Skin of body (tissue), 2 donors: ENCODE results near the gene LUZP4. TPM values are rescaled to one million over a fixed set of nuclear protein-coding genes. Genes with fewer than 3 reads are reported as not detected.
"Not testable (repeated sequence)": the region's sequence is repeated elsewhere in the genome, so short reads cannot be mapped to it uniquely, and the experiment has no call there.

Source experiments
- DNase-seq: peaks from one replicate; lab custom pipeline; 2025; lab: John Stamatoyannopoulos, UW
- total RNA-seq: library from RNA; depleted of rRNA; stranded (reverse); fragments of >200 nt; gene quantifications from one replicate; pipeline ENCODE4 v1.2.3, GENCODE V29; 2014

The LUZP4 gene
- total RNA-seq, 1 donor from 2014 or later, result not detected

- peak; percentile 82 for DNase-seq
These were observed 48.1 kb downstream of the LUZP4 start for GRCh38 chrX:115337491-115338144.

DNA sequence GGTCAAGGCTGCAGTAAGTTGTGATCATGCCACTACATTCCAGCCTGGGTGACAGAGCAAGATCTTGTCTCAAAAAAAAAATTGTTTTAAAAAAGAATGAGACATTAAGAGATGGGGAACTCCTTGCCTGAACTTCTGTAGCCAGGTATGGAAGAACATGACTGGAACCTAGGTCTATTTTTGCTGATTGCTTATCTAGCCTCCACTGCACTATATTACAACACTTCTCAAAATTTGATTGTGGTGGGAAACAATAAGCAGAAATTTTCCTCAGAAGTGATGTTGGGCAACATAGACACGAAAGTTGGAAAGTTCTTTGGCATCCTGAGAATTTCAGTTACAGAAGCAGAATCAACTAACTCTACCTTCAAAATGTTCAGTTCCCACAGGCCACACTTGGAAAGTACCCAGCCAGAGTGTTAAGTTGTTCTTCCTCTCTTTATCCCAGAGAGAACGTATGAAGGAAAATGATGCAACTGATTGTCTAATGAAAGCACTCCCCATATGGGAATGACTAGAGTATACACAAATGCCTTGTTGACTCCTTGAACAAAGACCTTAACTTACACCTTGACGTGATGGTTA, 50.0 kb downstream of the LUZP4 start:
- no peak for DNase-seq

DNA sequence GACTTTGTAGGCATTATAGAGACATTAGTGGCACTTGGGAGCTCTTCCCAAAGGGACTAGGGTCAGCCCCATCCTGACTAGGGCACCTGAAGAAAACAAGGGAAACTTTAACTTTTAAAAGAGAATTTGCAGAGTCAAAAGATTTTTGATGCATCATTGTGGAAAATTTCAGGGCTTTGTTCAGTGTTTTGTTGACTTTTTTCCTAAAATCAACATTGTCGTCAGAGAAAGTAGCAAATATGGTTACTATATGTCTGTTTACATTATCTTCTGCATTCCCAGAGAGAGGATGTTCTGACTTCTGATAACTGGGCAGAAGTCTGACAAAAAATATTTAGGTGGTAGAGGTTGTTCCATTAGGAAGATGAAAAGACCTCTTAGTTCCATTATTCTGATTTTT, 51.9 kb downstream of the LUZP4 start:
- no peak for DNase-seq

DNA sequence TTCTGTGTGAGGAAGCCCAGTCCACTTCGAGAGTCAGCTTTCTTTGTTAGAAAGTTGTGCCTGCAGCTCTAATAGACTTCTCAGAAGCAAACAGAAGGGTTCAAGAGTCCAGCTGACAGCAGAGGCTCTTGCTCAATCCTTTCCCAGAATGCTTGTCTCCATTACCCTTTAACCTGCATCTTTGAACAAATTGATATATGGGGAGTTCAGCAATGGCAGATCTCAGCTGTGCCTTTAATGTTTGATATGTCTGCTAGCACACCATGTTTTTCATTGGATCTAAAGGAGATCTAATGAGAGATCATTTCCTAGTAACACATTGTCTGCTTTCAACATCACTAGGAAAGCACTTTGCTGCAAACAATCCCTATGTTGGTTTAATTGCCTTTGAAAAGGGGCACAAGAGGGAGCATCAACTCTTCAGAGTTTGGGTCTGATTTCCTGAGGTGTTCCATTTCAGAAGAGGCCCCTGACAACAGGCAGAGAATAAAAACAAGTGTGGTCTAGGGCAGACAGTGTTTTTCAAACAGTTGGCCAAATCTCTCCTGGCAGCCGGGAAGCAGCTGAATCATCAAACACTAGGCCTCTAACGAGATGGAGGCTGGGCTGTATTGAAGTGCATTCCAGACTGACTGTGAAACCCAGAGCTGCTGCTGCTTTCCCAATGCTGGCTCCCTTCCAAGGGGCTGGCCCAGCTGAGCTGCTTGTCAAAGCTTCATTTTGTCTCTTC, 55.5 kb downstream of the LUZP4 start:
- DNase-seq, result peak; percentile 94

DNA sequence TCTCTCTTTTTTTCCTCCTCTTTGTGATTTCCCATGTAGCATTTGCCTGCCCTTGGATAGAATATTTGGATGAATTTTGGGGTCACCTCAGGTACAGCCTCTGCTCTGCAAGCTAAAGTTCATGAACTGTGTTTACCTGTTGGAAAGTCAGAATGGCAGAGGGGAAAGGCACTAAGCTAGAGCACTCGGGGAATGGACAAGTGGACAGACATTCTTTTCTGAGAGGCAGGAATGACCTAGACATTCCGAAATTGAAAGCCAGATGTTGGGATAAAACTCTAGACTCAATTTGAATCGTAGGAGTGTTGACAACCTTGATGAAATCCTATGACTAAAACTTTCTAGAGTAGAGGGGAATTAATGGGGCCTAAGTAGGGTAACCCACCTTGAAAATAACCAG, 56.1 kb downstream of the LUZP4 start:
- DNase-seq, result no peak

DNA sequence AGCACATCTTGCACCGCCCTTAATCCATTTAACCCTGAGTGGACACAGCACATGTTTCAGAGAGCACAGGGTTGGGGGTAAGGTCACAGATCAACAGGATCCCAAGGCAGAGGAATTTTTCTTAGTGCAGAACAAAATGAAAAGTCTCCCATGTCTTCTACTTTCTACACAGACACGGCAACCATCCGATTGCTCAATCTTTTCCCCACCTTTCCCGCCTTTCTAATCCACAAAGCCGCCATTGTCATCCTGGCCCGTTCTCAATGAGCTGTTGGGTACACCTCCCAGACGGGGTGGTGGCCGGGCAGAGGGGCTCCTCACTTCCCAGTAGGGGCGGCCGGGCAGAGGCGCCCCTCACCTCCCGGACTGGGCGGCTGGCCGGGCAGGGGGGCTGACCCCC, 57.2 kb downstream of the LUZP4 start:
- not testable (repeated sequence) for DNase-seq

GRCh38 chrX:115348446-115349225, 59.1 kb downstream of the LUZP4 start:
- DNase-seq, result peak; percentile 5

DNA sequence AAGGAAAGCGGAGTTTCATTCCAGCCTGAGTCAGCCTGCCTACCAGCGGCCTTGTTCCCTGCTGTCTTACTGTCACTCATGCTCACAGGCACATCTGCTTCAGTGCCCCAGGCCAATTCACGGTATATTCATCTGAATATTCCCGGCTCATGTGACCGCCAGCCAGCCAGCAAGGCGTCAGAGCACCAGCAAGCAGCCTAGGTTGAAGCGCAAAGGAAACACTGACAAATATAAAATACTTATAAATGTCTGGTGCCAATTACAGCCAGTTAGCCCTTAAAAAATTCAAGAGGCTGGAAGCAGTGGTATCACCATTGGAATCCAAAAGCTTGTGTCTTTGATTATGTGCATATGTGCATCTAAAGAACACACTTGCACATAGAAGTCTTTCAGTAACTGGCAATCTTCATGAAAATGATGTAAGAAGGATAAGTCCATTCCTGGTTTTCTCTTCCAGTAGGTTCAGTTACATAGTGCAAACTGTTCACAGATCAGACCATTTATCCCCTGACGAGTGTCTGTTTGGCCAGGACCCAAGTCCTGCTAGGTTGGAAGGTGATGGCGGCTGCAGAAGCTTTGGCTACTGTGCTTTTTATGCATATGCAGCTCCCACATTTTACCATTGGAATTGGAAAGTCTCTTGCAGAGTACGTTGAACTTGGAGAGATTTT, 61.3 kb downstream of the LUZP4 start:
- peak; percentile 86 for DNase-seq

- DNase-seq, result no peak
These were observed 66.9 kb downstream of the LUZP4 start for GRCh38 chrX:115356369-115356768.

Other genes starting within 250 kb of the LUZP4 start
- not detected for gene RBMXL3, start 100.3 kb upstream of the LUZP4 start, total RNA-seq
- gene LRCH2, start 55.6 kb upstream of the LUZP4 start, total RNA-seq, result 4.7 TPM